NT2/D1 (cell line): ENCODE data around the gene FBRSL1.

ENCODE experiments used
- DNase-seq: peaks from one replicate; pipeline ENCODE4 v3.0.0-alpha.2; 2011; ENCODE audit warnings: low read depth, low spot score
- H3K27me3 ChIP-seq: 2 replicates; pipeline ENCODE4 v1.6.0; 2011; ENCODE audit warnings: mild to moderate bottlenecking; ENCODE audit not compliant: insufficient read length, insufficient read depth
- H3K36me3 ChIP-seq: 2 replicates; pipeline ENCODE4 v1.6.1; 2011; ENCODE audit warnings: mild to moderate bottlenecking, low read length, mixed read lengths; ENCODE audit not compliant: insufficient read depth, insufficient read length
- H3K4me1 ChIP-seq: 2 replicates; pipeline ENCODE4 v1.5.1; 2011; ENCODE audit not compliant: insufficient read depth, insufficient read length
- H3K4me3 ChIP-seq: 2 replicates; pipeline ENCODE4 v1.5.1; 2011; ENCODE audit warnings: low read depth; ENCODE audit not compliant: insufficient read length
- H3K9ac ChIP-seq: 2 replicates; pipeline ENCODE4 v1.6.0; 2011; ENCODE audit warnings: low read depth; ENCODE audit not compliant: insufficient read length
- H3K9me3 ChIP-seq: 2 replicates; pipeline ENCODE4 v1.5.1; 2011; ENCODE audit warnings: mild to moderate bottlenecking, low read length; ENCODE audit not compliant: insufficient read depth
- SUZ12 ChIP-seq: IDR thresholded peaks from 2 replicates; pipeline ENCODE4 v1.6.1; 2011; ENCODE audit not compliant: insufficient read length, insufficient read depth; ENCODE audit errors: extremely low read depth
- YY1 ChIP-seq: IDR thresholded peaks from 2 replicates; pipeline ENCODE4 v1.6.1; 2011; ENCODE audit not compliant: insufficient read length, insufficient read depth
- ZNF274 ChIP-seq: IDR thresholded peaks from 2 replicates; pipeline ENCODE4 v1.6.1; 2011; ENCODE audit warnings: mild to moderate bottlenecking, low read depth, low read length

FBRSL1 gene

GRCh38 chr12:132479291-132479690, 10.7 kb upstream of the FBRSL1 start:
- Histone ChIP-seq H3K4me1 (peaks cover 3% of the 10 kb centered on the region), H3K4me3 (no peak overlapping the region), H3K9ac (no peak overlapping the region), H3K36me3 (no peaks in the 10 kb centered on the region), H3K27me3 (peaks cover 68% of the 10 kb centered on the region), H3K9me3 (no peaks in the 10 kb centered on the region)
- no peak for DNase-seq
- TF ChIP-seq YY1 (no peak), ZNF274 (no peak), SUZ12 (no peak)

DNA sequence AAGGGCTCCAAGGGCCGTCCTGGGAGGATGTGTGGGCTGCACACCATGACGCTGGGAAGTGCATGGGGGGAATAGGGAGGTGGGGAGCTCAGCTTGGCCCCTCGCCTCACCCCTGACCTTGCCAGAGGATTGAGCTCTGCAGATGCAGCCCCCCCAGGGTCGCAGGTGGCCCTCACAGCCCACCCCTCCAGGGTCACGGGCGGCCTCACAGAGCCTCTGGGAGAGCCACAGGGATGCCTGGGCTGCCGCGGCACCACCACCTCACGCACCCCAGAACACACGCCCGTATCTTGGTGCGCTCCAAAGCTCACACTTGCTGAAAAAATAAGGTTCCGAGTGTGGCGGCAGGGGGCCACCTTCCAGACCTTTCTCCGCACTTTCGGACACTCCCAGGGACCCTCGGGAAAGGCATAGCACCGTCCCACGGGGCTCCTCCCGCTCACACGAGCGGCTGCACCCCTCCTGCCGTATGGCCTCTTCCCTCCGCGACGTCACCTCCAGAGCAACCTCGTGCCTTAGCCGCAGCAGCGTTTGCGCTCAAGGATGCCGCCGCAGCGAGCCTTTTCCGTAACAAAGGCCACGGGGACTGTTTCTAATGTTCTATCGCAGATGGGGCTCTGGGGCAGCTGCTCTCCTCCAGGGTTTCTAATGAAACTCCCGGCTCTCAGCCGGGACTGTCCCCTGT, 9.9 kb upstream of the FBRSL1 start:
- H3K4me1 ChIP-seq: peaks cover 3% of the 10 kb centered on the region
- no peaks in the 10 kb centered on the region for H3K36me3 ChIP-seq
- H3K9ac ChIP-seq: peak overlapping the region; percentile 8
- H3K27me3 ChIP-seq: peaks cover 76% of the 10 kb centered on the region
- TF ChIP-seq SUZ12: no peak
- DNase-seq: no peak
- no peaks in the 10 kb centered on the region for H3K9me3 ChIP-seq
- H3K4me3 ChIP-seq: no peak overlapping the region

GRCh38 chr12:132480623-132481132, 9.3 kb upstream of the FBRSL1 start:
- H3K9ac ChIP-seq: peak overlapping the region; percentile 8

DNA sequence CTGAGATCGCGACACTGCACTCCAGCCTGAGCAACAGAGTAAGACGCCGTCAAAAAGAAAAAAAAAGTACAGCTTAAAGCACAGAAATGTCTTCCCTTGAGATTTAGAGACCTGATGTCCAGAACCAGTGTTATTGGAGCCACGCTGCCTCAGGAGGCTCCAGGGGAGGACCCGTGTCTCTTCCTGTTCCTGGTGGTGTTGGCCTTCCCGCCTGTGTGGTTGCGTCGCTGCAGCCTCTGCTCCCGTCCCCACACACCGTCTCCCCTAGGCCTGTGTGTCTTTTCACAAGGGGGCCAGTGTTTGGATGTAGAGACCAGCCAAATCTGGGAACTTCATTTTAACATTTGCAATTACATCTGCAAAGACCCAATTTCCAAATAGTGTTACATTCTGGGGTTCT, 8.6 kb upstream of the FBRSL1 start:
- H3K27me3 ChIP-seq: peaks cover 87% of the 10 kb centered on the region
- H3K4me3 ChIP-seq: no peak overlapping the region
- TF ChIP-seq YY1 (no peak), ZNF274 (no peak), SUZ12 (no peak)

More at GRCh38 chr12:132480623-132481132, 9.3 kb upstream of the FBRSL1 start:
- H3K36me3 ChIP-seq: no peaks in the 10 kb centered on the region
- H3K27me3 ChIP-seq: peaks cover 82% of the 10 kb centered on the region
- no peak overlapping the region for H3K4me3 ChIP-seq
- TF ChIP-seq SUZ12 (no peak), ZNF274 (no peak), YY1 (no peak)
- H3K4me1 ChIP-seq: no peaks in the 10 kb centered on the region
- no peaks in the 10 kb centered on the region for H3K9me3 ChIP-seq
- DNase-seq: no peak

GRCh38 chr12:132481771-132482745, 7.9 kb upstream of the FBRSL1 start:
- no peak for DNase-seq
- Histone ChIP-seq H3K9ac (no peak overlapping the region), H3K4me3 (no peak overlapping the region), H3K27me3 (peaks cover 87% of the 10 kb centered on the region), H3K9me3 (no peaks in the 10 kb centered on the region), H3K4me1 (no peaks in the 10 kb centered on the region), H3K36me3 (no peaks in the 10 kb centered on the region)
- TF ChIP-seq SUZ12: no peak

More for the DNA sequence above, 8.6 kb upstream of the FBRSL1 start:
- Histone ChIP-seq H3K9ac (no peak overlapping the region), H3K9me3 (no peaks in the 10 kb centered on the region), H3K36me3 (no peaks in the 10 kb centered on the region), H3K4me1 (no peaks in the 10 kb centered on the region)
- DNase-seq: no peak

- Histone ChIP-seq H3K9ac (no peak overlapping the region), H3K27me3 (peaks cover 88% of the 10 kb centered on the region)
These were observed 7.2 kb upstream of the FBRSL1 start for GRCh38 chr12:132482771-132483170.

GRCh38 chr12:132483208-132483607, 6.7 kb upstream of the FBRSL1 start:
- Histone ChIP-seq H3K4me3 (no peak overlapping the region), H3K36me3 (no peaks in the 10 kb centered on the region), H3K9ac (no peak overlapping the region), H3K27me3 (peaks cover 90% of the 10 kb centered on the region), H3K9me3 (no peaks in the 10 kb centered on the region), H3K4me1 (peaks cover under 1% of the 10 kb centered on the region)
- TF ChIP-seq YY1 (no peak), ZNF274 (no peak), SUZ12 (no peak)
- DNase-seq: no peak

More at GRCh38 chr12:132482771-132483170, 7.2 kb upstream of the FBRSL1 start:
- TF ChIP-seq SUZ12 (no peak), ZNF274 (no peak), YY1 (no peak)
- no peaks in the 10 kb centered on the region for H3K36me3 ChIP-seq
- no peak for DNase-seq
- no peaks in the 10 kb centered on the region for H3K4me1 ChIP-seq
- no peak overlapping the region for H3K4me3 ChIP-seq
- H3K9me3 ChIP-seq: no peaks in the 10 kb centered on the region
